Measurements from ENCODE around the gene GP1BA. TPM values are rescaled to one million over a fixed set of nuclear protein-coding genes. Genes with fewer than 3 reads are reported as not detected.

GP1BA gene
- total and polyA plus RNA-seq, 2 experiments from 2014 or later = 0.24 TPM; not detected in 1

- Mint-ChIP-seq H3K4me3 (no peak within 1 kb of the TSS), H3K27ac (no peak within 1 kb of the TSS; the same call in 1 of the 2 replicates), H3K9me3 (peaks cover 18% of the 10 kb centered on the region), H3K36me3 (ENCODE audit: low read depth) (peaks cover 65% of the 10 kb centered on the region), H3K27me3 (ENCODE audit: insufficient read depth, low read depth, poor library complexity) (peaks cover 24% of the 10 kb centered on the region), H3K4me1 (peaks cover 31% of the 10 kb centered on the region)
- TF ChIP-seq NANOG (IDR thresholded peaks at IDR 0.05; ENCODE audit: borderline replicate concordance) = no peak
- no peak for TF ChIP-seq STAT1 (IDR thresholded peaks at IDR 0.05; ENCODE audit: unreplicated experiment)
- TF ChIP-seq ZNF114 (CRISPR knock-in tag; IDR thresholded peaks at IDR 0.05) = no peak
- no peak for TF ChIP-seq CTCF (conservative IDR thresholded peaks at IDR 0.05; ENCODE audit: low read depth in 2 of 2)
- no peak for TF ChIP-seq REST (IDR thresholded peaks at IDR 0.05; ENCODE audit: unreplicated experiment)
- no peak for TF ChIP-seq ZNF462 (CRISPR knock-in tag; IDR thresholded peaks at IDR 0.05)
- TF ChIP-seq CREB1 (CRISPR knock-in tag; IDR thresholded peaks at IDR 0.05; ENCODE audit: low read depth) = peak; percentile 37
- TF ChIP-seq EZH2phosphoT487 (IDR thresholded peaks at IDR 0.05; ENCODE audit: unreplicated experiment) = no peak
- TF ChIP-seq ZNF331 (CRISPR knock-in tag; IDR thresholded peaks at IDR 0.05; ENCODE audit: low read depth) = no peak
- no peak for TF ChIP-seq JUNB (IDR thresholded peaks at IDR 0.05; ENCODE audit: unreplicated experiment)
- peak; percentile 46 for TF ChIP-seq POLR2AphosphoS5 (IDR thresholded peaks at IDR 0.05; ENCODE audit: low read depth)
- no peak for TF ChIP-seq EZH2 (IDR thresholded peaks at IDR 0.05; ENCODE audit: low read depth, unreplicated experiment)
- 0 out of 2 replicates have a peak, but pooled peaks have one; percentile 2 for TF ChIP-seq ETS1 (IDR thresholded peaks at IDR 0.05)
- H3F3A ChIP-seq (replicated peaks; ENCODE audit: low read depth) = peaks cover 16% of the 10 kb centered on the region; the same call in 1 of the 2 replicates
- DNase-seq (ENCODE audit: low spot score) (peak; percentile 96), ATAC-seq (peak; percentile 60)
- H4K20me1 ChIP-seq (replicated peaks; ENCODE audit: insufficient read depth) = 0 out of 2 replicates have a peak, but pooled peaks cover 9% of the 10 kb centered on the region
- H3K9me2 ChIP-seq (ENCODE audit: insufficient read depth) = no peaks in the 10 kb centered on the region
- H3K4me1 ChIP-seq (ENCODE audit: insufficient read depth) = peaks cover 26% of the 10 kb centered on the region
- H2AFZ ChIP-seq = peak within 1 kb of the TSS; percentile 63
- H3K36me3 ChIP-seq (ENCODE audit: insufficient read depth) = no peaks in the 10 kb centered on the region; the same call in 1 of the 2 replicates
- H3K79me2 ChIP-seq (replicated peaks; ENCODE audit: insufficient read depth) = peaks cover 38% of the 10 kb centered on the region
- no peaks in the 10 kb centered on the region for H3K27me3 ChIP-seq (ENCODE audit: insufficient read depth)
- H3K27ac ChIP-seq (ENCODE audit: low read depth) = peak within 1 kb of the TSS; percentile 97
- H3K4me2 ChIP-seq = peak within 1 kb of the TSS; percentile 99
- H3K4me3 ChIP-seq = peak within 1 kb of the TSS; percentile 69
Measured at GRCh38 chr17:4967539-4968485, 35.7 kb downstream of the GP1BA start, which contains the start of gene SPAG7. Gene SPAG7, minus strand, starts transcription at chr17:4967817. Its CDS starts 13 bp downstream, at chr17:4967804.
